ENCODE results near the gene KNTC1.
"Not testable (repeated sequence)": the region's sequence is repeated elsewhere in the genome, so short reads cannot be mapped to it uniquely, and the experiment has no call there.

The KNTC1 gene

GRCh38 chr12:122558745-122559641, 31.9 kb downstream of the KNTC1 start:
- no peak for DNase-seq (ENCODE audit: low read depth, low spot score)

DNA sequence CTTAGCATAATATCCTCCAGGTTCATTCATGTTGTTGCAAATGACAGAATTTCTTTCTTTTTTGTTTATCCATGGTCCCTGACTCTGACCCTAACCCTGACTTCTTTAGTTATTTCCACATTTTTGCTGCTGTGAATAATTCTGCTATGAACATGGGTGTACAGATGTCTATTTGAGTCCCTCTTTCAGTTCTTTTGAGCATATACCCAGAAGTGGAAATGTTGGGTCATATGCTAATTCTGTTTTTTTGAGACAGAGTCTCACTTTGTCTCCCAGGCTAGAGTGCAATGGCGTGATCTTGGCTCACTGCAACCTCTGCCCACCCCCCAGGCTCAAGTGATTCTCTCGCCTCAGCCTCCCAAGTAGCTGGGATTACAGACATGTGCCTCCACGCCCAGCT, 33.1 kb downstream of the KNTC1 start:
- DNase-seq (ENCODE audit: low read depth, low spot score) = no peak

DNA sequence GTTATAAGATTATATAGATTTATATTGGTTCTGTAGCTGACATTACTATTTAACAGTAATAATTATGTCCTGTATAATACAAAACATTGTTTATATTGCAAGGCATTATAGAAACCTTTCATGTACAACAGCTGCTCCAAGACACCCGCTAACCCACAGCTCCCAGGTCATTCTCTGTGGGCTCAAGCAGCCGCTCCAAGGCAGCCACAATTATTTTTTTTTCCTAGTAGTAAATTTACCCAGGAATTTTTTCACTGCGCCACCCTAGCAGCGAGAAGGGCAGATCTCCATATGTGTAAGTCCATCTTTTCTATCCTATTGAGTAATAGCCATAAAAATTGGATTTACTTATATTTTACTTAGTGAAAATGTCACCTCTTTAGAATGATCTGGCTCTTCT, 36.3 kb downstream of the KNTC1 start:
- no peak for DNase-seq (ENCODE audit: low read depth, low spot score)

GRCh38 chr12:122566816-122567215, 39.8 kb downstream of the KNTC1 start:
- not testable (repeated sequence) for DNase-seq (ENCODE audit: low read depth, low spot score)

DNA sequence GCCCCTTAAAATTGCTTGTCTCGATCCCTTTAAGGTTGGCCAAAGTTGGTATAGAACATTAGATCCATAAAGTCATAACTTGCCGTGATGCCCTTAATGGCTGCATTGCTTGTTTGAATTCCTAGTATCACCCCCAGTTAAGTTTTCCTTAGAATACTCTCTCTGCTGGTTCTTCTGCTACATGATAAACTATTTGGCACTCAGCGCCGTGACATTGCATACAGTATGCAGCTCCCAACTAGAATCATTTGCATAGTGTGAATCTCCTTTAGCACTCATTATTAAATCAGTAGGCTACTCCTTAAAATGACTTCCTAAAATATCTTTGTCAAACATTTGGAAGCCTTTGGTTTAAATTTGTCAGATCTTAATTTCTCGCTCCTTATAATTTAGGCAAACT, 42.2 kb downstream of the KNTC1 start:
- no peak for DNase-seq (ENCODE audit: low read depth, low spot score)

GRCh38 chr12:122570006-122570405, 43.0 kb downstream of the KNTC1 start:
- DNase-seq (ENCODE audit: low read depth, low spot score) = not testable (repeated sequence)

GRCh38 chr12:122571821-122572220, 44.8 kb downstream of the KNTC1 start:
- no peak for DNase-seq (ENCODE audit: low read depth, low spot score)

- DNase-seq (ENCODE audit: low read depth, low spot score) = not testable (repeated sequence)
Observed at GRCh38 chr12:122583294-122583693, 56.2 kb downstream of the KNTC1 start.

DNA sequence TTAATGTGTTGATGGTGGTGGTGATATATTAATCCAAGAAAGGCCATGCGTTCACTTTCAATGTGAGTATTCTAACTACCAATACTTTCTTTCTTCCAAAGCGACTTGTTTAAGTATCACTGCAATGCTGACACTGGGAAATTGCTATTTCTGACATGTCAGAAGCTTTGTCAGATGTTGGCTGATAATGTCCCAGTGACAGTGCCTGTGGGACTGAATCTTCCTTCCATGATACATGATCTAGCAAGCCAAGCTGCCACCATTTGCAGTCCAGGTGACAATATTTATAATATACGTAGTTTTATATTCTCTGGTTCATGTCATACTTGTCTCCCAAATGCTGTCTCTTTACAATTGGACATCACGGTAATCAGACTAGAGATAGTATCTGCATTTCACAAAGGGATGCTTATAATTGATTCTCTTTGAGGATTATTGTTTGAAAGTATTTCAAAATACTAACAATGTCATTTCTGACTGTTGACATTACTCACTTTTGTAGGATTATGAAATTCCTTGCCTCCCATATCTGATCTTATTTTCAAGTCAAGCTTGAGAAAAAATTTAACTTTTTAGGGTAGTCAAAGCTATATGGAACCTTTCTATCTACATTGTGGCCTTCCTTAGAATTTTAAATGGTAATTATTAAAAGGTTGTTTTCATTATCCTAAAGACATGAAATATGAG, 57.3 kb downstream of the KNTC1 start:
- DNase-seq (ENCODE audit: low read depth, low spot score) = no peak

DNA sequence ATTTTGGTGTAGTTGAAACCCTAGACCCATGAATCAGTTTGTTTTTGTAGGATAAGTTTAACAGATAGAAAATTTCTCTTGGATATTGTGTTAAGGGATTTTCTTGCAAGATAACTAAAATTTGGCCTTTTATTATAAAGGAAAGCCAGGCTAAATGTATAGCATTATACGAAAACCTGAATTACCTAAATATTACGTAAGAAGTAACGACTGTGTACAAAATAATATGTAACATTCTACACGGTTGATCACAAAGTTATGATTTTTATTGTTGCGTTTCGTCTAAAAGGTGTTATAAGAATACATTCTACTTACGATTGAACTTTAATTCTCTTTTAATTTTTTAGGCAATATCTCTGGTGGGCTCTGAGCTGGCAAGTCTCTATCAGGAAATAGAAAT, 63.9 kb downstream of the KNTC1 start:
- no peak for DNase-seq (ENCODE audit: low read depth, low spot score)

GRCh38 chr12:122591966-122592365, 64.9 kb downstream of the KNTC1 start:
- DNase-seq (ENCODE audit: low read depth, low spot score) = not testable (repeated sequence)

DNA sequence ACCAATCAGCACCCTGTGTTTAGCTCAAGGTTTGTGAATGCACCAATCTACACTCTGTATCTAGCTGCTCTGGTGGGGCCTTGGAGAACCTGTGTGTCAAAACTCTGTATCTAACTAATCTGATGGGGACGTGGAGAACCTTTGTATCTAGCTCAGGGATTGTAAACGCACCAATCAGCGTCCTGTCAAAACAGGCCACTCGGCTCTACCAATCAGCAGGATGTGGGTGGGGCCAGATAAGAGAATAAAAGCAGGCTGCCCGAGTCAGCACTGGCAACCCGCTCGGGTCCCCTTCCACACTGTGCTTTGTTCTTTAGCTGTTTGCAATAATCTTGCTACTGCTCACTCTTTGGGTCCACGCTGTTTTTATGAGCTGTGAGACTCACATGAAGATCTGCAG, 65.5 kb downstream of the KNTC1 start:
- not testable (repeated sequence) for DNase-seq (ENCODE audit: low read depth, low spot score)

- DNase-seq (ENCODE audit: low read depth, low spot score) = no peak
Observed at GRCh38 chr12:122593910-122594309, 66.9 kb downstream of the KNTC1 start.

DNA sequence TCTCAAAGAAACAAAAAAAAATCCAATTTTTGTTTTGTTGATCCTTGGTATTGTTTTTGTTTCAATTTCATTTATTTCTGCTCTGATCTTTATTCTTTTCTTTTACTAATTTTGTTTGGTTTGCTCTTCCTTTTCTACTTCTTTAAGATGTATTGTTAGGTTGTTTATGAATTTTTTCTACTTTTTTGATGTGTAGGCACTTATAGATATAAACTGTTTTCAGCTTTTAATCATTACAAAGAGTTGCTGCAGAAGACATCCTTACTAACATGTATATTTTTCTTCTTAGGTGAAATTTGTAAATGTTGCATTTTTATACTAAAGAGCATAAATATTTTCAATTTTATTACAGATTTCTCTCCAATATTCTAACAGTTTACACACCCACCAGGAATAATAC, 69.8 kb downstream of the KNTC1 start:
- no peak for DNase-seq (ENCODE audit: low read depth, low spot score)

DNA sequence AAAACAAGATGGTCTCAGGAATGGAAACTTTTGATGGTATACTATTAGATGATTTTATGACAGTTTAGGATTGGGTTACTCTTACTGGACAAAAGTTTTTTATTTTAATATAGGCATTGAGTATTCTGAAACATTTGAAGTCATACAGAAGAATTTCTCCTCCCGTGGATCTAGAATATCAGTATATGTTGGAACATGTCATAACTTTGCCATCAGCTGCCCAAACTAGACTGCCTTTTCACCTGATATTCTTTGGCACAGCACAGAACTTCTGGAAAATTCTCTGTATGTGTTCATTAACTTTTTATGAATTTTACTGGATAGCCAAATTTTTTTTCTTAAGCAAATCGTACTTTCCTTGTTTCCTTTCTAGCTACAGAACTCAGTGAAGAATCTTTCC, 75.4 kb downstream of the KNTC1 start:
- DNase-seq (ENCODE audit: low read depth, low spot score) = no peak

- no peak for DNase-seq (ENCODE audit: low read depth, low spot score)
Observed at GRCh38 chr12:122604993-122605392, 77.9 kb downstream of the KNTC1 start.

GRCh38 chr12:122609732-122610131, 82.7 kb downstream of the KNTC1 start:
- DNase-seq (ENCODE audit: low read depth, low spot score) = no peak

DNA sequence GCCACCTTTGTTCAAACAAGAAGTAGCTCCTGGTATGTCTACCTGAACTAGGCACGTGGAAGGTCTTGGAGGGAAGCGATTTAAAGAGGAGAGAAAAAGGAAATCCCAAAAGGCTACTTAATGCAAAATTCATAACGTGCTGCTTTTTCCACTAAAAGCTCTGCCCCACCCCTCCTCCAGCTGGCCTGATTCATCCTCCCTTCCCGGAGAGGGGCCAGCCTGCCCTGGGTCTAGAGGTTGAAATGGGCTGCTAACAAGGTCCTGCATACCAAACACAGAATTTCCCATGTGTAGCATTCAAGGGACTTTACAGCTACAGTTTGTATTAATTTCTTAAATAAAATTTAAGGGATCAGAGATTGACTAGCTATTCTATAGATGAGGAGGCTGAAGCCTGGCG, 83.2 kb downstream of the KNTC1 start:
- no peak for DNase-seq (ENCODE audit: low read depth, low spot score)

DNA sequence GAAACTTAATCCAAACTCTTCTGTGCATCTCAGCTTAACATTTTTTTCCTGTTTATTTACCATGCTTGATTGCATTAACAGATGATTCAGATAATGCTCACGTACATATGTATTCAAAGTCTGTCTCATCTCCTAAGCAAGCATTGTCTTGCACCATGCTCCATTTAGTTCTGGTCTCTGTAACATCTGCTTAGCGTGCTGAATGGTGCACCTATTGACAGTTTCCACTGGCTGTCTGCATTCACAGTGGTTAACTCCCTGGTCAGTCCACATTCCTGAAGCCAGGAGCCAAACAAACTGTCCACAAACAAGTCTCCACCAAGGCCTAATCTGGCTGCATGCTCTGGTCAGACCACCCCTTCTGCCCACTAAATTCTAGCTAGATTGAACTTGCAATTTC, 83.9 kb downstream of the KNTC1 start:
- DNase-seq (ENCODE audit: low read depth, low spot score) = no peak

GRCh38 chr12:122614839-122615238, 87.8 kb downstream of the KNTC1 start:
- DNase-seq (ENCODE audit: low read depth, low spot score) = no peak

- DNase-seq (ENCODE audit: low read depth, low spot score) = no peak
Observed at GRCh38 chr12:122615780-122616179, 88.7 kb downstream of the KNTC1 start.

- DNase-seq (ENCODE audit: low read depth, low spot score) = no peak
Observed at GRCh38 chr12:122635471-122635870, 108.4 kb downstream of the KNTC1 start.

GRCh38 chr12:122643207-122643805, 116.3 kb downstream of the KNTC1 start:
- no peak for DNase-seq (ENCODE audit: low read depth, low spot score)

Measured in smooth muscle cell of the brain vasculature (primary cell).